Amniotic stem cell (primary cell): Measurements from ENCODE around the gene KRTAP3-1.
"Not testable (repeated sequence)": the region's sequence is repeated elsewhere in the genome, so short reads cannot be mapped to it uniquely, and the experiment has no call there.

Experiments used
- DNase-seq: peaks from one replicate; lab custom pipeline; 2025; lab: John Stamatoyannopoulos, UW

KRTAP3-1 gene

GRCh38 chr17:41015454-41015853, 6.5 kb upstream of the KRTAP3-1 start:
- DNase-seq, result no peak

- no peak for DNase-seq
Observed at GRCh38 chr17:41013606-41014005, 4.7 kb upstream of the KRTAP3-1 start.

GRCh38 chr17:41013181-41013580, 4.3 kb upstream of the KRTAP3-1 start:
- DNase-seq, result no peak

GRCh38 chr17:41012326-41013120, 3.6 kb upstream of the KRTAP3-1 start:
- DNase-seq, result no peak

- no peak for DNase-seq
Observed at GRCh38 chr17:41010441-41010840, 1.5 kb upstream of the KRTAP3-1 start.

GRCh38 chr17:41009936-41010335, 1.0 kb upstream of the KRTAP3-1 start:
- DNase-seq, result no peak

- no peak for DNase-seq
Observed at GRCh38 chr17:41009301-41009760, 403 bp upstream of the KRTAP3-1 start.

GRCh38 chr17:41004397-41004796, 4.5 kb downstream of the KRTAP3-1 start:
- DNase-seq, result no peak

- DNase-seq, result no peak
Observed at GRCh38 chr17:41003926-41004325, 5.0 kb downstream of the KRTAP3-1 start.

GRCh38 chr17:41002814-41003213, 6.1 kb downstream of the KRTAP3-1 start:
- DNase-seq, result no peak

- no peak for DNase-seq
Observed at GRCh38 chr17:41001795-41002194, 7.1 kb downstream of the KRTAP3-1 start.

GRCh38 chr17:40999563-40999962, 9.4 kb downstream of the KRTAP3-1 start, which contains the start of gene KRTAP3-2:
TSS of gene KRTAP3-2 (minus strand) at chr17:40999906. CDS start at chr17:40999853, 53 bp downstream.
- not testable (repeated sequence) for DNase-seq

- DNase-seq, result no peak
Observed at GRCh38 chr17:40997361-40997760, 11.6 kb downstream of the KRTAP3-1 start.

GRCh38 chr17:40996829-40997228, 12.1 kb downstream of the KRTAP3-1 start:
- DNase-seq, result no peak

GRCh38 chr17:40995116-40995515, 13.8 kb downstream of the KRTAP3-1 start:
- no peak for DNase-seq

- DNase-seq, result no peak
Observed at GRCh38 chr17:40993839-40994238, 15.1 kb downstream of the KRTAP3-1 start, which contains the start of gene KRTAP3-3. TSS of gene KRTAP3-3 (minus strand) at chr17:40994164. CDS start at chr17:40994097, 67 bp downstream.

- no peak for DNase-seq
Observed at GRCh38 chr17:40993084-40993483, 15.8 kb downstream of the KRTAP3-1 start.

- DNase-seq, result no peak
Observed at GRCh38 chr17:40992666-40993065, 16.3 kb downstream of the KRTAP3-1 start.

- no peak for DNase-seq
Observed at GRCh38 chr17:40986920-40987319, 22.0 kb downstream of the KRTAP3-1 start.

GRCh38 chr17:40984226-40984625, 24.7 kb downstream of the KRTAP3-1 start, which contains the start of gene KRT40:
TSS of gene KRT40 (minus strand) at chr17:40984326. CDS start at chr17:40984273, 53 bp downstream.
- no peak for DNase-seq

- no peak for DNase-seq
Observed at GRCh38 chr17:40981115-40981514, 27.8 kb downstream of the KRTAP3-1 start.

- no peak for DNase-seq
Observed at GRCh38 chr17:40980596-40980995, 28.3 kb downstream of the KRTAP3-1 start.

GRCh38 chr17:40980117-40980516, 28.8 kb downstream of the KRTAP3-1 start:
- no peak for DNase-seq
